ENCODE data around the gene HRK. TPM values are rescaled to one million over a fixed set of nuclear protein-coding genes. Genes with fewer than 3 reads are reported as not detected.
A peak's percentile ranks its signal among the peaks of the same experiment; 100 is the strongest.

The HRK gene
- total RNA-seq, 2 experiments from 2014 or later: not detected

DNA sequence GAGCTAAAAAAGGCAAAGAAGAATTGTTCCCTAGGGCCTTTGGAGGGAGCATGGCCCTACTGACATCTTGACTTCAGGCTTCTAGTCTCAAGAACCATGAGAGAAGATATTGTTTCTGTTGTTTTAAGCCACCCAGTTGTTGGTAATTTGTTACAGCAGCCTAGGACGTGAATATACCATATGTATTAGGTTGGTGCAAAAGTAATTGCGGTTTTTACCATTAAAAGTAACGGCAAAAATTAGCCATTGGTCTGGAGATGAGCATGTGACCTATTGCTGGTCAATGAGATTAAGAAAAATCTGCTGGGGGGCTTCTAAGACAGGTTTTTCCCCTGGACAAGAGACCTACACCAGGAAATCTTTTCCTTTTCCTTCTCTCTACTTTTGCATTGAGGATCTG lies 9.8 kb upstream of the HRK start:
- no peak overlapping the region for H3K4me3 Mint-ChIP-seq
- no peak overlapping the region for H3K27ac Mint-ChIP-seq
- H3K36me3 Mint-ChIP-seq (ENCODE audit: low read depth): no peaks in the 10 kb centered on the region
- no peak for DNase-seq
- ChIA-PET CTCF (no interaction called here), POLR2A (interaction anchor here (0.9 kb wide), 1 partner anchor 26 kb away, joined by 3 read pairs; no protein-coding TSS in a partner anchor)
- peaks cover 39% of the 10 kb centered on the region for H3K27me3 Mint-ChIP-seq
- no peaks in the 10 kb centered on the region for H3K4me1 Mint-ChIP-seq
- peaks cover 5% of the 10 kb centered on the region for H3K9me3 Mint-ChIP-seq

DNA sequence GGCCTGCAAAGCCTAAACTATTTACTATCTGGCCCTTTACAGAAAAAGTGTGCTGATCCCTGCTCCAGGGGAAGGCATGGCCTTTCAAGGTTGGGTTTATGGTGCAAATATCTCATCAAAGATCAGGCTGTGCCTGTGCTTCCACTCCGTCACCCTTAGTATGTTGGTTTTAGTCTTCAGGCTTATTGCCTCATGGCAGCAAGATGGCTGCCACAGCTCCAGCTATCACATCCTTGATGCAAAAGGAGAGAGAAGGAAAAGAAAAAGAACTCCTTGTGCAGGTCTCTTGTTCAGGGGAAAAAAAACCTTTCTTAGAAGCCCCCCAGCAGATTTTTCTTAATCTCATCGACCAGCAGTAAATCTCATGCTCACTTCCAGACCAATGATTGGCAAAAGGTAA lies 9.1 kb upstream of the HRK start:
- H3K27me3 Mint-ChIP-seq: peaks cover 41% of the 10 kb centered on the region
- ChIA-PET POLR2A (no interaction called here), CTCF (no interaction called here)
- no peaks in the 10 kb centered on the region for H3K36me3 Mint-ChIP-seq (ENCODE audit: low read depth)
- no peak overlapping the region for H3K4me3 Mint-ChIP-seq
- no peaks in the 10 kb centered on the region for H3K4me1 Mint-ChIP-seq
- H3K27ac Mint-ChIP-seq: no peak overlapping the region
- H3K9me3 Mint-ChIP-seq: peaks cover 5% of the 10 kb centered on the region
- DNase-seq: no peak

DNA sequence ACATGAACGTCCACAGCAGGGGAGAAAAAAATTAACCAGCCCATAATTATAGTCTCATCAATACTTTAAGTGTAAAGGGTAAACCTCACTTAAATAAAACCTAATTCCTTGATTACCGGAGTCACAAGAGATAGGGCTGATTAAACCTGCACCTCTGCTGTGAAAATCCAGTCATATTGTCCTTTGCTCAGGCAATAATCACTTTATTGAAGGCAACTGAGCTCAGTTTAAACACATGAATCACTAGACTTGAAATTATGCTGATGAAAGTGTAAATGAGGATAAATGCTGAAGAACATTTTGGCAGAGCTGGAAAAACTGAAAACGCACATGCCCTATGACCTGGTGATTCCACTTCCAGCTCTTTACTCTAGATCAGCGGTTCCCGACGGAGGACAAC lies 6.7 kb upstream of the HRK start:
- no peaks in the 10 kb centered on the region for H3K4me1 Mint-ChIP-seq
- DNase-seq: no peak
- peaks cover 58% of the 10 kb centered on the region for H3K27me3 Mint-ChIP-seq
- H3K4me3 Mint-ChIP-seq: no peak overlapping the region
- POLR2A ChIA-PET: no interaction called here
- CTCF ChIA-PET: no interaction called here
- no peaks in the 10 kb centered on the region for H3K36me3 Mint-ChIP-seq (ENCODE audit: low read depth)
- no peak overlapping the region for H3K27ac Mint-ChIP-seq
- H3K9me3 Mint-ChIP-seq: peaks cover 5% of the 10 kb centered on the region

DNA sequence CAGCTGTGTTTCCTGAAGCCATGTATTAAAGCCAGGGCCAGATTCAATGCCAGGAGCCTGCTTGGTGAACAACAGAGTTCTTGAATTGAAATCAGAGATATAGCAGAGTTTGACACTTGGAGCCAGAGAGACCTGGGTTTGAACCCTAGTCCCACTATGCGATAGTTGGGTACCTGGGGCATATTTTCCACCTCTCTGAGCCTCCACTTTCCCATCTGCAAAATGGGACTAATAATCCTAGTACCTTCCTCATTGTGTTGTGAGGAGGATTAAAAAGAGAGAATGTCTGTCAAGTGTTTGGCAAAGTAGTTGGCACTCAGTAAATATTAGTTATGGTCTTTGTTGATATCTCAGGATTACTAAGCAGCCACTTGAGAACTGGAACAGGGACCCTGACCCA lies 6.0 kb upstream of the HRK start:
- H3K27ac Mint-ChIP-seq: no peak overlapping the region
- H3K4me3 Mint-ChIP-seq: no peak overlapping the region
- peaks cover 63% of the 10 kb centered on the region for H3K27me3 Mint-ChIP-seq
- H3K4me1 Mint-ChIP-seq: peaks cover 4% of the 10 kb centered on the region
- H3K9me3 Mint-ChIP-seq: peaks cover 5% of the 10 kb centered on the region
- ChIA-PET CTCF (no interaction called here), POLR2A (no interaction called here)
- DNase-seq: no peak
- no peaks in the 10 kb centered on the region for H3K36me3 Mint-ChIP-seq (ENCODE audit: low read depth)

DNA sequence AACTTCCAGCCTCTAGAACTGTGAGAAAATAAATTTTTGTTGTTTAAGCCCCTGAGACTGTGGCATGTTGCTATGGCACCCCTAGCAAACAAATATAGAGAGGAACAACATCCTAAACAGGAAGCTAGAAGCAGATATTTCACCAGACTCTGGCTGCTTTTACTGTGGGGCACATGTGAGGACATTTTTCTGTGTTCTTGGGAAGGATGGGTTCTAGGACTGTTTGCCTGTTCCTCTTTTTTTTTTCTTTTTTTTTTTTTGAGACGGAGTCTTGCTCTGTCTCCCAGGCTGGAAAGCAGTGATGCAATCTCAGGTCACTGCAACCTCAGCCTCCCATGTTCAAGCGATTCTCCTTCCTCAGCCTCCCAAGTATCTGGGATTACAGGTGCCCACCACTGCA lies 4.2 kb upstream of the HRK start:
- Mint-ChIP-seq H3K9me3 (peaks cover 2% of the 10 kb centered on the region), H3K27me3 (peaks cover 64% of the 10 kb centered on the region), H3K36me3 (ENCODE audit: low read depth) (no peaks in the 10 kb centered on the region), H3K27ac (no peak overlapping the region), H3K4me3 (no peak overlapping the region), H3K4me1 (peaks cover 14% of the 10 kb centered on the region)
- no peak for DNase-seq
- ChIA-PET POLR2A (no interaction called here), CTCF (interaction anchor here (0.7 kb wide), 1 partner anchor 182 kb away, joined by 3 read pairs; no protein-coding TSS in a partner anchor)

DNA sequence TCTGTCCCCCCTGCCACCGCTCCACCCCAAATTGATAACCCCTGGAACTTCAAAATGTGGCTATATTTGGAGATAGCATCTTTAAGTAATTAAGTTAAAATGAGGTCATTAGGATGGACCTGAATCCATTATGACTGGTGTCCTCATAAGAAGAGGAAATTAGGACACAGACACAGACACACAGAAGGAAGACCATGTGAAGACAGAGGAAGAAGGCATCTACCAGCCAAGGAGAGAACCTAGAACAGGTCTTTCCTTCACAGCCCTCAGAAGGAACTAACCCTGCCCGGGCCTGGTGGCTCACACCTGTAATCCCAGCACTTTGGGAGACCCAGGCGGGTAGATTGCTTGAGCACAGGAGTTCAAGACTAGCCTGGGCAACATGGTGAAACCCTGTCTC lies 3.6 kb upstream of the HRK start:
- Mint-ChIP-seq H3K4me1 (peaks cover 20% of the 10 kb centered on the region), H3K9me3 (no peaks in the 10 kb centered on the region), H3K27ac (no peak overlapping the region), H3K27me3 (peaks cover 66% of the 10 kb centered on the region), H3K36me3 (ENCODE audit: low read depth) (no peaks in the 10 kb centered on the region), H3K4me3 (no peak overlapping the region)
- ChIA-PET CTCF (no interaction called here), POLR2A (no interaction called here)
- no peak for DNase-seq

DNA sequence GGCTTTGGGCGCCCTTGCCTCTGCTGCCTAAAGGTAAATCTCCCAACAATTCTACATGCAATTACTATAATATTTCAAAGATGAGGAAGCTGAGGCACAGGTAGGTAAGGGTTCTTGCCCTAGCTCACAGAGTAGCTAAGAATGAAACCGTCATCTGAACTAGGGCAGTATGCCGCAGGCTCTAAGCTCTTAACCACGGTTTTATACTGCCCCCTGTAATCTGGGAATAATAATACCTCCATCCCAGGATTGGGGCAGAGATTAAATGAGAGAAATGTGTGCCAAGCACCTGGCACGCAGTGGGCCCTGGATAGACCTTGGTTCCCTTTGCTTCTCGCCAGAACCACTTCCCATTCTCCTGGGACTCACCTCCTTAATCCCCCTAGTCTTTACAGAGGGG lies 1.5 kb upstream of the HRK start:
- H3K4me1 Mint-ChIP-seq: peaks cover 31% of the 10 kb centered on the region
- no peaks in the 10 kb centered on the region for H3K9me3 Mint-ChIP-seq
- POLR2A ChIA-PET: no interaction called here
- no peak for DNase-seq
- peaks cover 75% of the 10 kb centered on the region for H3K27me3 Mint-ChIP-seq
- CTCF ChIA-PET: interaction anchor here (1.4 kb wide), 1 partner anchor 179 kb away, joined by 4 read pairs; no protein-coding TSS in a partner anchor
- H3K4me3 Mint-ChIP-seq: no peak overlapping the region
- no peaks in the 10 kb centered on the region for H3K36me3 Mint-ChIP-seq (ENCODE audit: low read depth)
- no peak overlapping the region for H3K27ac Mint-ChIP-seq

DNA sequence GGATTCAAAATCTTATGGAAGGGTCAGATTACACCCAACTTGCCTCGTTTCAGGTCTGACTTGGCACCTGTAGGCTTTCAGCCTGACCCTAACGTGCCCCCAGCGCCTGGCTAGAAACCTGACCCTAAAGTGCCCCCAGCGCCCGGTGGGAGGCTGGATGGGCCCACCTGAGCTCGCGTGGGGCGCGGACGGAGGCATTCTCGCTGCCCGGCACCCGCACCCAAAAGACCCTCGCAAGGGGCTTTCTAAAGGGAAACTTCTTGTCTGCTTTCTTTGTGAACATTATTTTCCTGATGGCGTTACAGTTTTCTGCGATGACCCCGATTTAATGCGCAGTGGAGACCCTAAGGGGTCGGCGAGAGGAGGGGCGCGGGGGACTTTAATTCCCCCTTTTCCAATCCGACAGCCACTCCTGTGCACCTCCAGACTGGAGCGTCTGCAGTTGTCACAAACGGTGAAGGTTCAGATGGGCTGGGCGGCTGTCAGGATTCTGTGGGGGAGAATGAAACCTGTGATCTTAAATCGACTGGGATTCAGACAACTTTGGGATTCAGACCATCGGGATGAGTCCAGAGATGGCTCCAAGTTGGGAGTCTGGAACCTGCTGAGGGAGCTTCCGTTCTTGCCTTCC lies 751 bp upstream of the HRK start:
- Mint-ChIP-seq H3K36me3 (ENCODE audit: low read depth) (no peaks in the 10 kb centered on the region), H3K27me3 (peaks cover 77% of the 10 kb centered on the region), H3K4me1 (peaks cover 31% of the 10 kb centered on the region), H3K27ac (no peak overlapping the region), H3K9me3 (no peaks in the 10 kb centered on the region), H3K4me3 (peak overlapping the region; percentile 37)
- POLR2A ChIA-PET: no interaction called here
- no peak for DNase-seq
- CTCF ChIA-PET: interaction anchor here (1.3 to 1.5 kb wide), 3 partner anchors 35 to 218 kb away, joined by 3 to 4 read pairs (median 3); no protein-coding TSS in a partner anchor

DNA sequence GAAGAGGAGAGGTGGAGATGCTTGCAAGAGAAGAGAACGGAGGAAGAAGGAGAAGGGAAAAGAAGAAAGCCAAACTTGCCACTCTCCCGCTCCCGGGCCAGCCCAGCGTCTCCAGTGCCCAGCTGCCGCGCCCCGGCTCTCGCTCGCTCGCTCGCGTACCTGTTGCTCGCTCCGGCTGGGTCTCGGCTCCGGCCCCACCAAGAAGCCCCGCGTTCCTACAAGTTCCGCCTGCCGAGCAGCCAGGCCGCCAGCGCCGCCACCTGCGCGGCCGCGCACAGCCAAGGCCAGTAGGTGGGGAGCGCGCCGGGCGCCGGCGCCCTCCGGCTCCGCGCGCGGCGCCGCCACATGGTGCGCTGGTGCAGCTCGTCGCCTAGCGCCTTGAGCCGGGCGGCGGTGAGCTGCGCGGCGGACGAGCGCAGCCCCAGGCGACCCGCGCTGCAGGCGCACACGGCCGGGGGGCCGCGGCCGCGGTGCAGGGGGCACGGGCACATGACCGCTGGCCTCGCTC lies 370 bp downstream of the HRK start:
- Mint-ChIP-seq H3K27ac (no peak overlapping the region), H3K4me3 (peak overlapping the region; percentile 44), H3K9me3 (no peaks in the 10 kb centered on the region), H3K36me3 (ENCODE audit: low read depth) (no peaks in the 10 kb centered on the region), H3K4me1 (peaks cover 31% of the 10 kb centered on the region), H3K27me3 (peaks cover 82% of the 10 kb centered on the region)
- POLR2A ChIA-PET: interaction anchor here (0.7 to 1.0 kb wide), 2 partner anchors 11 to 44 kb away, joined by 3 read pairs; no protein-coding TSS in a partner anchor
- peak; percentile 31 for DNase-seq
- CTCF ChIA-PET: interaction anchor here (1.0 to 1.5 kb wide), 4 partner anchors 36 to 219 kb away, joined by 3 to 4 read pairs (median 3); no protein-coding TSS in a partner anchor

DNA sequence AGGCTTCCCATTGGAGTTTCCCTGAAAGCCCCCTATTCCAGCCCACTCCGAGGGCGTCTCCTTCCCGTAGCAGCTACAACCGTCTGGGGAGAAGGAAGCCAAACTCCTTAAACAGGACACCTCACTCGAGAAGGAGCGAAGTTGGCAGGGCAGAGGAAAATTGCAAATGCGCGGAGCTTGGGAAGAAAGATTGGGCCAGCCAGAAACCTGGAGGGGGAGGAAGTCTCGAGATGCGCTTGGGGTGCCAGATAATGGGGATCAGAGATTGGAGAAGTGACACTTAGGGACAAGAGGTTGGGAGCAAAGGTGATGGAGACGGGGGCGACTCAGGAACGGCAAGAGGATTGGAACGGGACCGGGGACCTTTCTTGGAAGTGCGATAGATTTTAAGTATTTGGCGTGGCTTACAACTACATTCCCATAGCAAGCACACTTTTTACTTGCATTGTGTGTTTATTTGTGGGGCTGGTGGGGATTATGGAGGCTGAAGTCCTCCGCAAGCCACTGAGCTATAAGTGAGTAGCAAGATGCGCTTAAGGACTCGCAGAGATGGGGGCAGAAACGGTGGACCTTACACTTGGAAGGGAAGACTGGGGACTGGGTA lies 926 bp downstream of the HRK start:
- H3K4me3 Mint-ChIP-seq: peak overlapping the region; percentile 44
- no peak for DNase-seq
- H3K27ac Mint-ChIP-seq: no peak overlapping the region
- ChIA-PET CTCF (interaction anchor here (1.0 to 1.5 kb wide), 4 partner anchors 36 to 220 kb away, joined by 3 to 4 read pairs (median 3); no protein-coding TSS in a partner anchor), POLR2A (interaction anchor here (0.7 to 1.0 kb wide), 2 partner anchors 10 to 44 kb away, joined by 3 read pairs; no protein-coding TSS in a partner anchor)
- H3K36me3 Mint-ChIP-seq (ENCODE audit: low read depth): no peaks in the 10 kb centered on the region
- H3K9me3 Mint-ChIP-seq: no peaks in the 10 kb centered on the region
- H3K27me3 Mint-ChIP-seq: peaks cover 82% of the 10 kb centered on the region
- H3K4me1 Mint-ChIP-seq: peaks cover 31% of the 10 kb centered on the region

DNA sequence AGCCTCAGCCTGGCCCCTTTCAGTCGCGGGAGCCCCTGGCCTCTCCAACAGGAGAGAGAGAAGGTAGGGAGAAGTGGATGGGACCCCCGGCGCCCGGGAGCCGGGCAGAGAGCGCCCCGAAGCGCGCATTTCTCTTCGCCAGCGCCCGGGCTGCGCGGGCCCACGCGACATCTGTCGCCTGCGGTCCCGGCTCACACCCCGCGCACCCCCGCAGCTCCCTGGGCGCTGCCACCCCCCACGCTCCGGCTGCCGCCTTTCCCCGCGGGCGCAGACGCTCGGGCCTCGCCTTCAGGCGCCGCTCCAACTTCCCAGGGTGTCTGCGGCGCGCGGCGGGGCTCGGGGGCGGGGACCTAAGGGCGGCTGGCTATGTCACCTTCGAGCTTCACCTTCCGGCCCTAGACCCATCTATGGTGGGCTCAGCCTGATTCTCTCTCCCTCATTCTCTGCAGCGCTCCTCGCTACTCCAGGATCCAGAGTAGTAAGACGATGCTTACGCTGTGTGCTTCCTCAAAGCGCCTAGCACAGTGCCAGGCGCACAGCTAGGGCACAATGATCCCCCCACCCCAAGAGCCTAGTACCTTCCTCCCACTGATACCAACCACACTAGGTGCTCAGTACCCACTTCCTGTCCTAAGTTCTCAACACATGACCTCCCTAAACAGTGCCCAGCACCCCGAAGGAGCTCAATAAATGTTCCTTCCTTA lies 1.6 kb downstream of the HRK start:
- no peak for DNase-seq
- H3K27ac Mint-ChIP-seq: no peak overlapping the region
- H3K4me1 Mint-ChIP-seq: peaks cover 31% of the 10 kb centered on the region

DNA sequence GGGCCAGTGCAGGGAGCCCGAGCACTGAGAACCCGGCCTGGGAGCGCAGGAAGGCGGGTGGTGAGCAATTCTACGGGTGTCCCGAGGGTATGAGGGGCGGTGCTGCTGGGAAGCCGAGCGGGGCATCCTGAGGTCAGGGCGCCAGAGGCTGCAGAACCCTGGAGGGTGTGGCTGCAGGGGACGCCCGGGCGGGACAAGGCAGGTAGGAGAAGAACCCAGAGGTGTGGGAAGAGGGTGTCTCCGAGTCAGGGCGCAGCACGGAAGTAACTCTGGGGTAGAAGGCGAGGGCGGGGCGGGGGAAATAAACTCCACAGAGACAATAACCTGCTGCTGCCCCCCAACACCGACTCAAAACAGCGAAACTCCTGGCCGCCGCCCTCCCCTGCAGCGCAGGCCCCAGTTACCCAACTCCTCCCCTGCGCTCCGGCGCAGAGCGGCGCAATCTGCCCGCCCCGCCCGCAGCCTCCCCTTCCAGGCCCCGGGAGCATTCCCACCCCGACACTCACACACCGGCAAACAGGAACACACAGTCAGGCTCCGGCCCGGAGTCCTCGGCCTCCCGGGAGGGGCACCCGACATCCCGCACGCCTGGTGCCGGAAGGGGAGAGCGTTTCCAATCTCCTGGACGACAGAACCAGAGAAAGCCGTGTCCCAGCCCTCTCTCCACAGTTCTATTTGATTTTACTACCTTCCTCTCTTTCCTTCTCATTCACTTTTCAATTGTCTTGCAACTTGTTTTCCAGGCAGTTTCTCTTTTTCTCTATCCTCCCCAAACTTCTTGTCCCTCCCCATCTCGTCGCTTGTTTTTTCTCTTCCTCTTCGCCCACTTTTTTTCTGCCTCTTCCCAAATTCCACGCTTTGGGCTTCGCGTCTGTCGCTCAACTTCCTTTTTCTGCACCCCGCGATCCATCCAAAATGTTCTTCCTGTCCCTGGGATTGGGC lies 2.4 kb downstream of the HRK start:
- Mint-ChIP-seq H3K27me3 (peaks cover 80% of the 10 kb centered on the region), H3K4me3 (peak overlapping the region; percentile 53), H3K36me3 (ENCODE audit: low read depth) (no peaks in the 10 kb centered on the region), H3K9me3 (peaks cover 2% of the 10 kb centered on the region), H3K4me1 (peaks cover 31% of the 10 kb centered on the region), H3K27ac (no peak overlapping the region)
- CTCF ChIA-PET: no interaction called here
- POLR2A ChIA-PET: no interaction called here
- DNase-seq: no peak

More for the DNA sequence above, 1.6 kb downstream of the HRK start:
- Mint-ChIP-seq H3K4me3 (peak overlapping the region; percentile 53), H3K9me3 (peaks cover 2% of the 10 kb centered on the region), H3K27me3 (peaks cover 79% of the 10 kb centered on the region), H3K36me3 (ENCODE audit: low read depth) (no peaks in the 10 kb centered on the region)
- CTCF ChIA-PET: interaction anchor here (1.3 kb wide), 1 partner anchor 80 kb away, joined by 3 read pairs; no protein-coding TSS in a partner anchor
- POLR2A ChIA-PET: interaction anchor here (0.7 kb wide), 1 partner anchor 45 kb away, joined by 3 read pairs; no protein-coding TSS in a partner anchor
